Activated naive CD4-positive, alpha-beta T cell treated with anti-CD3 and anti-CD28 coated beads, Interleukin-2, amount 10 ng/mL, durations not matched to agents 7 days and 5 days (primary cell): ENCODE data around the gene SLC35D1.
A peak's percentile ranks its signal among the peaks of the same experiment; 100 is the strongest.
"Not testable (repeated sequence)": the region's sequence is repeated elsewhere in the genome, so short reads cannot be mapped to it uniquely, and the experiment has no call there.

Source experiments
- CTCF ChIA-PET: fragments of 350-600 bp; sonication (Branson Sonifier 250); formaldehyde crosslinking; loops from one replicate; lab custom pipeline; 2021; ENCODE audit warnings: antibody characterized with exemption; lab: Charles Lee
- DNase-seq: peaks from one replicate; pipeline ENCODE4 v3.0.0-alpha.2; 2020
- H3K27ac Mint-ChIP-seq: one replicate; pipeline ENCODE4 v1.8.0; 2021; ENCODE audit warnings: mild to moderate bottlenecking, moderate library complexity, mixed read lengths
- H3K27me3 Mint-ChIP-seq: one replicate; pipeline ENCODE4 v1.8.0; 2021; ENCODE audit warnings: mild to moderate bottlenecking, mixed read lengths
- H3K36me3 Mint-ChIP-seq: one replicate; pipeline ENCODE4 v1.8.0; 2021; ENCODE audit warnings: mixed read lengths
- H3K4me1 Mint-ChIP-seq: one replicate; pipeline ENCODE4 v1.8.0; 2021; ENCODE audit warnings: mixed read lengths
- H3K4me3 Mint-ChIP-seq: one replicate; pipeline ENCODE4 v1.8.0; 2021; ENCODE audit warnings: mild to moderate bottlenecking, moderate library complexity, mixed read lengths
- H3K9me3 Mint-ChIP-seq: one replicate; pipeline ENCODE4 v1.8.0; 2021; ENCODE audit warnings: mixed read lengths

The SLC35D1 gene

DNA sequence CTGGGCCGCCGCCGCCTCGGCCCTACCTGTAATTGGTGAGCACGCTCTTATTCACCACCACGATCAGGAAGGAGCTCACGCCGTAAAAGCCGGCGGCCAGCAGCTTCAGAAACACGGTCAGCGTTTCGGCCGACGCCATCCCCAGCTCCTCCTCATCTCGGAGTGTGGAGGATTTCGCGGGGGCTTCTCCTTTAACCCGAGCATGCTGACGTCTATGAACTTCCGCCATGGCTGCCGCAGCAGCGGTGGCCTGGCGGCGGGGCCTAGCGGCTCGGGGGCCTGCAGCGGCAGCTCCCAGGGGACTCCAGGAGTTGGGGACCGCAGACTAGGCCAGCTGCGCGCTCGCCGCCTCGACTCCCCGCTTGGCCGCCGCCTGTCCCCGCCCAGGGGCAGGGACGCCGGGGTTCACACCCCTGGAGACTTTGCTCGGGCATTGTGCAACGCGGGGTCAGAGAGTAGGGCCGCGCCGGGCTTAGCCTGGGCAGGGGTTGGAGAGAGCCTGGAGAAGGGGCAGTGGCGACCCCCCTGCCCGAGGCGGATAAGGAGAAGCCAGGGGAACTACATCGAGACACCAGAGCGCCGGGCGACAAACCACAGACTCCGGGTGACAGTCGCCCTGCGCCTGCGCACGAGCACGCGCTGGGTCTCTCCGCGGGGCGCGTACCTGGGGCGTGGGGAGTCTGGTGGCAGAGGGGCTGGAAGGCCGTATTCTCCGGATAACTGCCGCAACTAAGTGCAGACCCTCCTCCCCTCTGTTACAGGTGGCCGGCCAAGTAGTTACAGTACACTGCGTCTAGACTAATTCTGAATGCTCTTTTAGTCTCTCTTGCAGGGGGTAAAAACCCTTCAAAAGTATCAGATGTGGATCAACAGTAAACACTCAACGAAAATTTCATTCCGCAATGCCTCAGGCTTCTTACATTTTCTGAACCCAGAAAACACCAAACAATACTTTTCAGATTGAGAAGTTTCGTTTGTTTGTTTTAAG, at the start of gene SLC35D1:
Gene SLC35D1, minus strand, starts transcription at position 364 of the 988 bp plus-strand sequence. Its CDS starts 135 bp downstream, at position 229.
- H3K4me1 Mint-ChIP-seq = peaks cover 31% of the 10 kb centered on the region
- DNase-seq = peak; percentile 84
- CTCF ChIA-PET = interaction anchor here (1.2 to 3.0 kb wide), 6 partner anchors 35 to 328 kb away, joined by 3 to 25 read pairs (median 5); no protein-coding TSS in a partner anchor
- peak within 1 kb of the TSS; percentile 92 for H3K27ac Mint-ChIP-seq
- peaks cover 18% of the 10 kb centered on the region for H3K36me3 Mint-ChIP-seq
- no peaks in the 10 kb centered on the region for H3K9me3 Mint-ChIP-seq
- peaks cover 4% of the 10 kb centered on the region for H3K27me3 Mint-ChIP-seq
- H3K4me3 Mint-ChIP-seq = peak within 1 kb of the TSS; percentile 82

DNA sequence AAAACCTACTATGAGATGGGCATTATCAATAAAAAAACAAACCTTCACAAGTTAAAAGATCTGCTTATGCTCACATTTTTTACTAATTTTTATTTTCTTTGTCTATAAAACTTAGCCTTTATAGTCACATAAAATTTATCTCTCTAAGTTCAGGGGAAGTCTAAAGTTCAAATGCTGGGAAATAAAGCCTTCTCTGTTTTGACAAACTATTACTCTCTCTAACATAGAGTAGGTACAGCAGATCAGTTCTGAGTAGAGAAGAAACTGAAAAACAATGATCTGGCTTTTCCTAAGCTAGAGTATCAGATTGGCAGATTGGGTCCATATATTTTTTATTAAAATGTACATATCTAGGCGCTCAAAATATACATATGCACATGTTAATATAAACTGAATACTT, 49.6 kb upstream of the SLC35D1 start:
- CTCF ChIA-PET = no interaction called here
- Mint-ChIP-seq H3K36me3 (no peaks in the 10 kb centered on the region), H3K4me3 (no peak overlapping the region), H3K9me3 (no peaks in the 10 kb centered on the region), H3K4me1 (no peaks in the 10 kb centered on the region), H3K27ac (no peak overlapping the region), H3K27me3 (peaks cover 4% of the 10 kb centered on the region)
- no peak for DNase-seq

DNA sequence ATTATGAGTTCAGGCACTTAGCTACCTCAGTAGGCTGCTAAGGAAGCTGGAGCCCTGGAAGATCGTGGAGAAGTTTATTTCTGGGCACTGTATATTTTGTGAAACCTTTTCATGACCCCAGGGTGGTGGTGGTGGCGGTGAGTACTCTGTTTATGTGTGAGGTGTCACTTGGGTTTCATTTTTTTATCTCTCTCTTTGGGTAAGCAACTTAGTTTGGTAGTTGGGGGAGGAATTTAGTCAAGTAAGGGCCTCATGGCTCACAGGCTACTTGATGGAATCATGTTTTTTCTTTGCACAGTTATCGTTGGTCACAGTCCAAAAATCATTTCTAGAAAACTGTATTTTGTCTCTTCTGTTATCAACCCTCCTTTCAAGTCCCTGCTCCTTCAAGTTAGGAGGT, 46.9 kb upstream of the SLC35D1 start:
- H3K36me3 Mint-ChIP-seq = no peaks in the 10 kb centered on the region
- no peak overlapping the region for H3K4me3 Mint-ChIP-seq
- peaks cover 4% of the 10 kb centered on the region for H3K27me3 Mint-ChIP-seq
- H3K9me3 Mint-ChIP-seq = no peaks in the 10 kb centered on the region
- no peak overlapping the region for H3K27ac Mint-ChIP-seq
- no peaks in the 10 kb centered on the region for H3K4me1 Mint-ChIP-seq
- DNase-seq = no peak
- CTCF ChIA-PET = no interaction called here

DNA sequence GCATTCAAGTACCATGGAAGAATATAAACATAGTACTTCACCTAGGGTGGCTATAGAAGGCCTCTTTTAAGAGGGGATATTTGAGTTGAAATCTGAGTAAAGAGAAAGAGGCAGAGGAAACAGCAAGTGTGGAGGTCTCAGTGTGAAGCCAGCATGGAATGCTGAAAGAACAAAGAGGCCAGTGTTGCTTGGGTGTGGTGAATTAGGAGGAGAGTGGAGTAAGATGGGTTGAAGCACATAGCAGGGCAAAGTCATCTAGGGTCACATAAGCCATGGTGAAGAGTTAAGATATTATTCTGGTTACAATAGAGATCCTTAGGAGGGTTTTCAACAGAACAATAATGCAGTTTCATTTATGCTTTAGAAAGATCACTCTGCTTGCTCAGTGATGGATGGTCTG, 43.4 kb upstream of the SLC35D1 start:
- no peak overlapping the region for H3K27ac Mint-ChIP-seq
- H3K27me3 Mint-ChIP-seq = no peaks in the 10 kb centered on the region
- H3K4me3 Mint-ChIP-seq = no peak overlapping the region
- H3K9me3 Mint-ChIP-seq = no peaks in the 10 kb centered on the region
- no peaks in the 10 kb centered on the region for H3K4me1 Mint-ChIP-seq
- CTCF ChIA-PET = no interaction called here
- no peaks in the 10 kb centered on the region for H3K36me3 Mint-ChIP-seq
- DNase-seq = no peak

DNA sequence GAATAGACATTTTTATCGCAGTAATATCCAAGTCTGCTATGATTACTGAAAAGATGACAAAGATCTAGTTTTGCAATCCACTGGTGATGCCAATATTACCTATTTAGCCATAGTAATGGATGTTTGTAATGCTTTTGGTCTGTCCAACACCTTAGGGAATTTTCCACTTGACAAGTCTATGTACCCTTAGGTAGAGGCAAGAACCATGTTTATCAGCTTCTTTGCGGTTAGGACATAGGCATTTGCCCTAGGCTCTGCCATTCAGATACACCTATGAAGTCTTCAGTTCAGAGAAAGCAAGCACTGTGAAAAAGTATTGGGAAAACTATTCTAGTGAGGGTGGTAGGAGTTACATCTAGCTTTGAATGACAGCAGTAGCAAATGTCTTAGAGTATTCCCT, 40.2 kb upstream of the SLC35D1 start:
- CTCF ChIA-PET = no interaction called here
- no peak overlapping the region for H3K27ac Mint-ChIP-seq

DNA sequence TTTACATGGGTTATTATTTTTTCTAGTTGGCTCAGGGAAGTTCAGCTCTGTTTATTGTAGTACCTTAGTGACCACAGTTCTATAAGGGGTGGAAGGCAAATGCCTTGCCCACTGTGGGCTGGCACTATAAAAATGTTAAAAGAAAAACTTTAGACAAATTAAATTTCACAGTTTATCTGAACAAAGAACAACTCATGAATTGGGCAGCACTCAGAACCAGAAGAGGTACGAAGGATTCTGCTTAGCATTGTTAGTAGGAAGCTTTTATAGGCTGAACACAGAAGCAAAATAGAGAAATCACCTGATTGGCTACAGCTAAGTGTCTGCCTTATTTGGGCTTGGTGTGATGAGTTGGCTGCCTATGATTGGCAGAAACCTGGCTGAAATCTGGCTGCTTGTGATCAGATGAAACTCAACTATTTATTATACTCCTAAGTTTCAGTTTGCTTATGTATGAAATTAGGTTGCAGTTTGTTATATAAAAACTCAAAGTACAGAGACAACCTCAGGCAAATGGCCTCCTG, 35.8 kb upstream of the SLC35D1 start:
- Mint-ChIP-seq H3K4me1 (no peaks in the 10 kb centered on the region), H3K27me3 (peaks cover 4% of the 10 kb centered on the region), H3K9me3 (peaks cover 2% of the 10 kb centered on the region), H3K4me3 (no peak overlapping the region), H3K36me3 (no peaks in the 10 kb centered on the region), H3K27ac (no peak overlapping the region)
- no peak for DNase-seq
- CTCF ChIA-PET = interaction anchor here (1.1 kb wide), 1 partner anchor 56 kb away, joined by 3 read pairs; no protein-coding TSS in a partner anchor

More for the DNA sequence above, 40.2 kb upstream of the SLC35D1 start:
- Mint-ChIP-seq H3K27me3 (peaks cover 4% of the 10 kb centered on the region), H3K4me3 (no peak overlapping the region), H3K36me3 (no peaks in the 10 kb centered on the region), H3K4me1 (no peaks in the 10 kb centered on the region), H3K9me3 (no peaks in the 10 kb centered on the region)
- no peak for DNase-seq

DNA sequence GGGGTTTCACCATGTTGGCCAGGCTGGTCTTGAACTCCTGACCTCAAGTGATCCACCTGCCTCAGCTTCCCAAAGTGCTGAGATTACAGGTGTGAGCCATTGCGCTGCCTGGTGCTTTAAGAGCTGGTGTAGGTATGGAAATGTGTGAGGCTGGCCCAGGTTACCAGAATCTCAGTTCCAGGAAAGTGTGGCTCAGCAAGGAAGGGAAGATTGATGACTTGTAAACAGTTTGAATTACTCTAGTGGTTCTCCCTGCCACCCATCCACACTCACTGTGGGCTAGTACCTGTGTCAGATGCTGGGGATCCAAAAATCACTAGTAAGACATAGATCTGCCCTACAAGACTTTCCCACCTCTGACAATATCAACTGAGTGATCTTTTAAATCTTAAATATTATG, 34.5 kb upstream of the SLC35D1 start:
- H3K36me3 Mint-ChIP-seq = no peaks in the 10 kb centered on the region
- no peak overlapping the region for H3K27ac Mint-ChIP-seq
- H3K4me1 Mint-ChIP-seq = no peaks in the 10 kb centered on the region
- no peak overlapping the region for H3K4me3 Mint-ChIP-seq
- peaks cover 2% of the 10 kb centered on the region for H3K9me3 Mint-ChIP-seq
- no peak for DNase-seq
- H3K27me3 Mint-ChIP-seq = peaks cover 4% of the 10 kb centered on the region
- CTCF ChIA-PET = no interaction called here

DNA sequence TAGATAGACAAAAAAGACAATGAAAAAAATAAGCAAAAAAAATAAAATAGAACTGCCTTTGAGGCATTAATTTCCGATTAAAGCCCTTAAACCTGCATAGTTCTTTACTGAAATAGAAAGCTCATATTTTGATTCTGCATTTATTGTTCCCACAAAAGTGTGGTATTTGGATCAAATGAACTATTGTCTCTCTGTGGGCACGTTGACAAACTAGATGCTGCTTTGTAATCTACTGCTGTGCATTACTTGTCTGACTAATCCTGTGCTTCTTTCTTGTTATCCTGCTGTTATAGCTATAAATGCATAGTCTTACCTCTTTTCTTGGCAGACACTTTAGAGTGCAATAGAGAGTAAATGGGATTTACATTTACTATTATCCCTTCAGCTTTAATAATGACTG, 31.4 kb upstream of the SLC35D1 start:
- CTCF ChIA-PET = no interaction called here
- H3K27me3 Mint-ChIP-seq = no peaks in the 10 kb centered on the region
- peaks cover 2% of the 10 kb centered on the region for H3K9me3 Mint-ChIP-seq
- DNase-seq = no peak
- H3K36me3 Mint-ChIP-seq = no peaks in the 10 kb centered on the region
- H3K27ac Mint-ChIP-seq = no peak overlapping the region
- H3K4me1 Mint-ChIP-seq = no peaks in the 10 kb centered on the region
- no peak overlapping the region for H3K4me3 Mint-ChIP-seq

DNA sequence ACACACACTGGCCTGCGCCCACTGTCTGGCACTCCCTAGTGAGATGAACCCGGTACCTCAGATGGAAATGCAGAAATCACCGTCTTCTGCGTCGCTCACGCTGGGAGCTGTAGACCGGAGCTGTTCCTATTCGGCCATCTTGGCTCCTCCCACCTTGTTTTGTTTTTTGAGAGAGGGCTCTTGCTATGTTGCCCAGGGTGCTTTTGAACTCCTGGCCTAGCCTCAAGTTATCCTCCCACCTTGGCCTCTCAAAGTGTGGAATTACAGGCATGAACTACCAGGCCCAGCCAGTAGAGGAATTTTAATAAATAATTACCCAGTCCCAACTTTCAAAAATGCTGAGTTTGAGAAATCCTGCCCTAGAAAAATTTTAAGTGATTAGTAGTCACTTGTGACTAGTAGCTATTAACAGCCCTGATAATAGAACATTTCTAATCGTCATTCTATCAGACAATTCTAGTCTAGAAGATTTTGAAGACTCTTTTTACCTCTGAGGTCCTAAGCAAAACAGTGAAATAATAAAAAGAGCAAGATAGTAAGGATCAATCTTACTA, 30.9 kb upstream of the SLC35D1 start:
- no peak overlapping the region for H3K4me3 Mint-ChIP-seq
- CTCF ChIA-PET = no interaction called here
- no peaks in the 10 kb centered on the region for H3K4me1 Mint-ChIP-seq
- no peaks in the 10 kb centered on the region for H3K36me3 Mint-ChIP-seq
- H3K9me3 Mint-ChIP-seq = peaks cover 2% of the 10 kb centered on the region
- H3K27me3 Mint-ChIP-seq = no peaks in the 10 kb centered on the region
- H3K27ac Mint-ChIP-seq = no peak overlapping the region
- no peak for DNase-seq

DNA sequence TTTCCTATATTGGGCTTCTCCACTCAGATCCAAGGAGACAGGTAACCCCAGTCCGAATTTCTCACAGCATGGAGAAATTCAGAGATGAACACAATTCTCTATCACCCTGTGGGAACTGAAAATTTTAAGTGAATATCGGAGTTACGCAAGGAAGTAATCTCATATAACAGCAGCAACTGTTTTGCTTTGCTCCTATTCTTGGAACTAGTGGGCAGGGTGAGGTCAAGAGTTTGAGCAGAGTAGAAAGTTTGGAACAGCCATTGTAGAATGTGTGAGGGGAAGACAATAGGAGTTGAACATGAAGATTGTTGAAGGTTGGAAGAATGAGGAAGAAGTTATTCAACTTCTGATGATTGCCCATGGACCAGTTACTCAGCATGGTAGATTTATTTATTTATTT, 24.3 kb upstream of the SLC35D1 start:
- no peak for DNase-seq
- Mint-ChIP-seq H3K27ac (no peak overlapping the region), H3K27me3 (peaks cover 5% of the 10 kb centered on the region), H3K4me3 (no peak overlapping the region), H3K4me1 (no peaks in the 10 kb centered on the region), H3K36me3 (no peaks in the 10 kb centered on the region), H3K9me3 (peaks cover 3% of the 10 kb centered on the region)
- CTCF ChIA-PET = no interaction called here

DNA sequence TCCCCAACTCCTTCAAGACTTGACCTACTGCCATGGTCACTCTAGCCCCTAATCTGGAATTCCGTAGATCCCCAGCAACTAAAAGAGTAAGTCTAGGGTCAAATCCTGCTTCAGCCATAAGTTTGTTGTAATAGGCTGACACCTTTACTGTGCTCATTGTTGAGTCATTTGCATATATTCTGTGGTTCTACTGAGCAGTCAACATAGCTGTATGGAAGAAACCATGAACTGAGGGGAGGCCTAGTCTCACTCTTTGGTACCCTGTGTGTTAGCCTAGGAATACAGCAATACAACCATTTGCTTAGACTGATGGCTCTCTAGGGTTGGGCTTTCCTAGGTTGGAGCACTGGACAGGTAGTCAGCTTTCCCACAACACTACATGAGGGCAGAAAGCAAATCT, 23.6 kb upstream of the SLC35D1 start:
- H3K9me3 Mint-ChIP-seq = peaks cover 9% of the 10 kb centered on the region
- CTCF ChIA-PET = no interaction called here
- no peak overlapping the region for H3K27ac Mint-ChIP-seq
- H3K4me3 Mint-ChIP-seq = no peak overlapping the region
- DNase-seq = no peak
- H3K27me3 Mint-ChIP-seq = peaks cover 8% of the 10 kb centered on the region
- no peaks in the 10 kb centered on the region for H3K4me1 Mint-ChIP-seq
- H3K36me3 Mint-ChIP-seq = no peaks in the 10 kb centered on the region

DNA sequence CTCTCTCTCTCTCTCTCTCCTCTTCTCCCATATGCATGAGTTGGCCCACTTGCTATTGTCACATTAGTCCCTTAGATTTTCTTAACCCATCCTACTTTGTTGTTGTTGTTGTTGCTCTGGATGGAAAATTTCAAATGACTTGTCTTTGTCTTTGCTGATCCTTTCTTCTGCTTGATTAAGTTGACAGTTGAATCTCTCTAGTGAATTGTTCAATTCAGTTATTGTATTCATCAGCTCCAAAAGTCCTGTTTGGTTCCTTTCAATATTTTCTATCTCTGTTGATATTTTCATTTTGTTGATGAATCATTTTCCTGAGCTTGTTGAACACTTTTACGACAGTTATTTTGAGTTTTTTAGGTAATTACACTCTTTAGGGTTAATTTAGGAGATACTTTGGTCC, 18.8 kb upstream of the SLC35D1 start:
- no peak overlapping the region for H3K4me3 Mint-ChIP-seq
- H3K27me3 Mint-ChIP-seq = peaks cover 8% of the 10 kb centered on the region
- H3K36me3 Mint-ChIP-seq = peaks cover 3% of the 10 kb centered on the region
- no peak for DNase-seq
- H3K4me1 Mint-ChIP-seq = no peaks in the 10 kb centered on the region
- CTCF ChIA-PET = no interaction called here
- peaks cover 19% of the 10 kb centered on the region for H3K9me3 Mint-ChIP-seq
- H3K27ac Mint-ChIP-seq = no peak overlapping the region

DNA sequence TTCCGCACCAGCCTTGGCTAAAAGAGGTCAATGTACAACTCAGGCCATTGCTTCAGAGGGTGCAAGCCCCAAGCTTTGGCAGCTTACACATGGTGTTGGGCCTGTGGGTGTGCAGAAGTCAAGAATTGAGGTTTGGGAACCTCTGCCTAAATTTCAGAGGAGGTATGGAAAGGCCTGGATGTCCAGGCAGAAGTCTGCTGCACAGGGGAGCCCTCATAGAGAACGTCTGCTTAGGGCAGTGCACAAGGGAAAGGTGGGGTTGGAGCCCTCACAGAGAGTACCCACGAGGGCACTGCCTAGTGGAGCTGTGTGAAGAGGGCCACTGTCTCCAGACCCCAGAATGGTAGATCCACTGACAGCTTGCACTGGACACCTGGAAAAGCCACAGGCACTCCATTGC, 13.7 kb upstream of the SLC35D1 start:
- CTCF ChIA-PET, H3K27ac Mint-ChIP-seq, H3K4me1 Mint-ChIP-seq, DNase-seq, H3K4me3 Mint-ChIP-seq, H3K27me3 Mint-ChIP-seq, H3K36me3 Mint-ChIP-seq: not testable (repeated sequence)
- peaks cover 23% of the 10 kb centered on the region for H3K9me3 Mint-ChIP-seq

DNA sequence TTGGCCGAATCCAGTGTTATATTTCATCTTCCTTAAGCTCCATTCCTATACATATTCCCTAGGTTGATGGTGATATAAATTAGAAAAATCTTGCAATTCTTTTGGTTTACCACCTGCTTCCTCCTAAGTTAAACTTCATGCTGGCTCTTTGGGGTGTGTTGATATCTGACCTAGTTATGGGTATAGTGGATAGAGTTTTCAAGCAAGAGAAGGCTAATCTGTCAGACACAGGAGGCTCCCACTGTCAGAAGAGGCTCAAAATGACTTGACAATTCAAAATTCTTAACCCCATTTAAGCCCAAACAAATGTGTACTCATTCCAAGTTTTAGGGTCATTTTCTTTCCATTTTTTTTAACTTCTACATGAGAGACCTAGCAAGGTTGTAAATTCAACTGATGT, 8.5 kb upstream of the SLC35D1 start:
- CTCF ChIA-PET = no interaction called here
- no peaks in the 10 kb centered on the region for H3K27me3 Mint-ChIP-seq
- H3K4me1 Mint-ChIP-seq = no peaks in the 10 kb centered on the region
- H3K36me3 Mint-ChIP-seq = peaks cover 2% of the 10 kb centered on the region
- H3K27ac Mint-ChIP-seq = no peak overlapping the region
- no peak for DNase-seq
- no peak overlapping the region for H3K4me3 Mint-ChIP-seq
- peaks cover 7% of the 10 kb centered on the region for H3K9me3 Mint-ChIP-seq

DNA sequence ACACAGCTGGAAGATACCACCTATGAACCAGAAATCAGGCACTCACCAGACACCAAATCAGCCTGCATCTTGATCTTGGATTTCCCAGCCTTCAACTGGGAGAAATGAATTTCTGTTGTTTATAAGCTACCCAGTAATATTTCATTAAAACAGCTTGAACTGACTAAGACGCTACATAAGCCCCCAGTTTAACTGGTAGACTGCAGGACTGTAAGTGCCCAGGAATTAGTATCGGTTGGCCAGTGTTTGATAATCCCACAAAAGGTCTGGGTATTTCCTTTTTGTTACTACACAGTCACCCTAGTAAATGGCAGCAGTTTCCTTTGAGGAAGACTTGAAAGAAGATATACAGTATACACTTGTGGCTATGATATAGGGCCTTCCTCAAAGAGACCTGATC, 7.3 kb upstream of the SLC35D1 start:
- CTCF ChIA-PET = no interaction called here
- Mint-ChIP-seq H3K36me3 (no peaks in the 10 kb centered on the region), H3K4me3 (no peak overlapping the region), H3K9me3 (no peaks in the 10 kb centered on the region), H3K27me3 (no peaks in the 10 kb centered on the region), H3K27ac (no peak overlapping the region), H3K4me1 (no peaks in the 10 kb centered on the region)
- DNase-seq = no peak
